HG03575 (cell line): ENCODE measurements around the gene SLC25A6.
A peak's percentile ranks its signal among the peaks of the same experiment; 100 is the strongest.
"Not testable (repeated sequence)": the region's sequence is repeated elsewhere in the genome, so short reads cannot be mapped to it uniquely, and the experiment has no call there.

ENCODE experiments used
- ATAC-seq: cut with Tn5 transposase; IDR thresholded peaks from one replicate; pipeline ENCODE4 v1.9.1; 2021; ENCODE audit not compliant: unreplicated experiment, insufficient number of reproducible peaks, low FRiP score; ENCODE audit errors: extremely low read depth

SLC25A6 gene

DNA sequence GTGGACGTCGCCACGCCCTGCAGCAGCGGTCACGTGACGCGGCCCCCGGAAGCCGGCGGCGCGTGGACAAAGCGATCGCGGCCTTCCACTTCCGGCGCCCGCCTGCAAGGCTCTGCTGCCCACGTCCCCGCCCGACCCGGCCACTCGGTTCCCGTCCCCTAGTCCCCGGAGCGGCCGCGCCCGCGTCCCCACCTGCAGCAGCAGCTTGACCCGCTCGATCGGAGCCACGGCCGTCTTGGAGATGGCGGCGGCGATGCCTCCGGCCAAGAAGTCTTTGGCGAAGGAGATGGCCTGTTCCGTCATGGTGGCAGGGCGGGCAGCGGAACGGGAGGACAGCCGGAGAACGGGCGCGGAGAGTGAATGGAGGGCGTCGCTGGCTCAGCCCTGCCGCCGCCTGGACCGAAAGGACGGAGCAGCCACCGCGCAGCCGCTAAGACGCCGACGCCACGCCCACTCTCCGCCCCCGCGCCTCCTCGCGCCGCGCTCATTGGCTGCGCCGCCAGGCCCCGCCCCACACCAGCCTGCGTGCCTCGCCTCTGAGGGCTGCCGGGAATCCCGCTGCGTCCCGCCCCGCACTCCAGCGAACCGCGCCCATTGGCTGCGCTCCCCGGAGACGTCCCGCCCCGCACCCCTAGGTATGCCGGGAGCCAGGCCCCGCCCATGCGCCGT, at the start of gene SLC25A6:
Gene SLC25A6, minus strand, starts transcription at position 407 of the 669 bp plus-strand sequence. Its CDS starts 104 bp downstream, at position 303.
- ATAC-seq = peak; percentile 76

DNA sequence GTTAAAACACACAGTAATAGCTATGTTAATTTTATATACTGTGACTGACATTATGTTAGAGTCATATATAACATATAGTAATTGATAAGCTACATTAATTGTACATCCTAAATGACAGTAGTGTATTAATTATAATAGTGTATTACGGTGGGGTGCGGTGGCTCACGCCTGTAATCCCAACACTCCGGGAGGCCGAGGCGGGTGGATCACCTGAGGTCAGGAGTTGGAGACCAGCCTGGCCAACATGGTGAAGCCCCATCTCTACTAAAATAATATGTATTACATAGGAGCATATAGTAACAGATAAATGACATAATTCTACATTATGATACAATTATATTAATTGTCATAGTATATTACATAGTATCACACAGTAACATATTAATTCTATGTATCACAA, 48.6 kb upstream of the SLC25A6 start:
- ATAC-seq = no peak

DNA sequence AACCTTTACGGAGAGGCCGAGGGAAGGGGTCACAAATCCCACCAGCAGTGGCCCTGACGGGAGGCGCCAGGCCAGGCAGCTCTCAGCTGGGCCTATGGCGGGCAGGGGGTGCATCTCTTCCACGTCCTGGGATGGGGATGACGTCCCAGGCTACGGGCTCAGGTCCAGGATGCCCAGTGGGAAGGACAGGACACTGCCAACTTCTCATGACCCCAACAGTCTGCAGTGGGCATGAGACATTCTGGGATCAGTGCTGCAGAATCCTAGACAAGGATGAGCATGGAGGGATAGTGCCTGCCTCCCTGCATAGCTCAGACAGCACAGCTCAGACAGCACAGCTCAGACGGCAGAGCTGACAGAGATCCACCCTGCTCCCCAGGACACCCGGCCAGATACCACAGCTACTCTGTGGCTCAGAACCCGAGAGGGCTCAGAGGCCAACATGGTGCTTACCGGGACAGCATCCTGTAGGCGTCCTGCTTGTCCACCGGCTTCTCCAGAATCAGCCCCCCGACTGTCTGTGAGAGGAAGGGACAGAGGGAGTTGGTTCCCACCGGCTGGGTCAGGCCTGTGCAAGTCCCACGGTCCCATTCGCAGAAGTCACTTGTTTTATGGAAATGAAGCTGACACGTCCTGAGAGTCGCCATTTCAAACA, 43.5 kb upstream of the SLC25A6 start:
- ATAC-seq = no peak

DNA sequence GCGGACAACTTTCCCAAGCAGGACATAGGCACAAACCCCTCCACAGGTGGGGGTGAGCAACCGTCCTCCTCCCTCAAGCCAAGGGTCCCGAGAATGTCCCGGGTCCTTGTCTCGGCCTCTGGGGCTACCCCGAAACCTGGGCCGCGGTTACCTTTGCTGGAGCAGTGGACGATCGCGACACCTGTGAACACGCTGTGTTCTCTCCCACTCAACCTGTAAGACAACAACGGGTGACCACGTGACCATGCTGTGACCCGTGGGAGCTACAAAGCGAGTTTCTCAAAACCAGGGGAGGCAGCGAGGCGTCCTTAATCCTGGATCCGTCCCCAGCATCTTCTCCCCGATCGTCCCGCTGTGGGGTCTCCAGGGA, 42.9 kb upstream of the SLC25A6 start:
- ATAC-seq = no peak

DNA sequence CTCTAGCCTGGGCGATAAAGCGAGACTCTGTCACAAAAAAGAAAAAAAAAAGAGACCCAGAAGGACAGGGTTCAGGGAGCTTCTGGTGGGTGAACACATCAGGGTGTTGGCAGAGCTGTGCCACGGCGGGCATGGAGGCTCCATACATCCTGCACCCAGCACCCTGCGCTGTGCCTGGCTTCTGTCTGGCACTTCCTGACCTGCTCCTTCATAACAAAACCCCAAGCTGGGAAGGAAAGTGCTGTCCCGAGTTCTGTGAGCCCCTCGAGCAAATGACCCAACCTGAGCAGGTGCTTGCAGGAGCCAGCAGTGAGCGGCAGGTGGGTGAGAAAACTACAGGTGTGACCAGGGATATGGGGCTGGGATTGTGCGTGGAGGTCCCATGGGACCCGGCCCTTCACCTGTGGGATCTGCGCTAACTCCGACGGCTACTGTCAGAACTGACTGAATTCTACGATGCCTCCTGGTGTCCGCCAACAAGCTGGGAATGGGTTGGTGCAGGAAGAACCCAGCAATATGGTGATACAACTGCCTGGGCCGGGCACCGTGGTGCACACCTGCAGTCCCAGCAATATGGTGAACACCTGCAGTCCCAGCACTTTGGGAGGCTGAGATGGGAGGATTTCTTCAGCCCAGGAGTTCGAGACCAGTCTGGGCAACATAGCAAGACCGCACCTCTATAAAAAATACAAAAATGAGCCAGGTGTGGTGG, 41.9 kb upstream of the SLC25A6 start:
- no peak for ATAC-seq

DNA sequence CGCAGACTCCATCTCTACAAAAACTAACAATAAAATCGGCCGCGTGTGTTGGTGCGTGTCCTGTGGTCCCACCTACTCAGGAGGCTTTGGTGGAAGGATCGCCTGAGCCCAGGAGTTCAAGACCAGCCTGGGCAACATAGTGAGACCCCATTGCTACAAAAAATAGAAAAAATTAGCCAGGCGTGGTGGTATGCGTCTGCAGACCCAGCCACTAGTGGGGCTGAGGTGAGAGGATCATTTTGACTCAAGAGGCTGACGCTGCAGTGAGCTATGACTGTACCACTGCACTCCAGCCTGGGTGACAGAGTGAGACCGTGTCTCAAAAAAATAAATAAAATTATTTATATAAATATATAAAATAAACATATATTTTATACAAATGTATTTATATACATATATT, 38.5 kb upstream of the SLC25A6 start:
- no peak for ATAC-seq

DNA sequence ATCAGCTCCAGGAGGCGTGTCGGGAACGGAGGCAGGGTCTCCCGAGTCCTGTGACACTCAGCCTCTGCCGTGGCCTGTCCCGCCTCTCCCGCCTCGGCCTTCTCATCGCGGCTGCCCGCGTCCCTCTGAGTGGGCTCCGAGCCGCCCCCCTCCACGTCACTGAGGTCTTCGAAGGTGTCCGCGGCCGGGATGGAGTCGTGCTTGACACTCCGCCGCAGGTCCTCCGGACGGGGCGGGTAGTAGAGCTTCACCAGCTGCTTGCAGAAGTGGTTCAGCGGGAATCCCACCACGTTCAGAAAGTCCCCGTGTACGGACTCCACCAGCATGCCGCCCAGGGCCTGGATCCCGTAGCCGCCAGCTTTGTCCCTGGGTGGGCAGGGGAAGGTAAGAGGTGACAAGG, 35.8 kb upstream of the SLC25A6 start:
- no peak for ATAC-seq

DNA sequence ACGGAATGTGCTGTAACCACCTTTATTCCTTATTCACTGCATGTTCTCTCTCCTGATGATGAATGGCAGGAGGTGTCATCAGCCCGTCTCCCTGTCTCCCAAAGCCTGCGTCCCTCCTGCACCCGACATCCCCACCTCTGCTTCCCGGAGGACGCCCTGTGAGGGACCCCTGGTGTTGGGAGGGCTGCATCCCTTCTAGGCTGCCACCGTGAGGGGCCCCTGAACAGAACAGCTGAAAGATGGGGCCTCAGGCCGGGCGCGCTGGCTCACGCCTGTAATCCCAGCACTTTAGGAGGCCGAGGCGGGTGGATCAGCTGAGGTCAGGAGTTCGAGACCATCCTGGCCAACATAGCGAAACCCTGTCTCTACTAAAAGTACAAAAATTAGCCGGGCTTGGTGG, 34.4 kb upstream of the SLC25A6 start:
- not testable (repeated sequence) for ATAC-seq

DNA sequence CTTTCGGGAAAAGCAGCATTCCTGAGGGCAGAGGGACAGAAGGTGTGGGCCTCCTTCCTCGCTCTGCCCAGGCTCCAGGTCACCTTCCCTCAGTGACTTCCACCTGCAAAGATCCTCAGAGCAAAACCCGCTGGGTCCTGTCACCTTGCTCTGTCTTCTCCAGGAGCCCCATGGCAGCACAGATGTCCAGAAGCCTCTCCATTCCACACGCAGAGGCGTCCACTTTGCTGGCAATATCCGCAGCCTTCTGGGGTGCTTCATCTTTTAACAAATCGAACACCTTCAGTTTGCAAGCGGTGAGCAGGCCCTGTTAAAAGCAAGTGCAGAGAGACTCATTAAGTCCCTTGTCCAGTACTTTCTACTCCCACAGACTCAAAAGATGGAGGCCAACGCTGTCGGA, 33.5 kb upstream of the SLC25A6 start:
- ATAC-seq = no peak

DNA sequence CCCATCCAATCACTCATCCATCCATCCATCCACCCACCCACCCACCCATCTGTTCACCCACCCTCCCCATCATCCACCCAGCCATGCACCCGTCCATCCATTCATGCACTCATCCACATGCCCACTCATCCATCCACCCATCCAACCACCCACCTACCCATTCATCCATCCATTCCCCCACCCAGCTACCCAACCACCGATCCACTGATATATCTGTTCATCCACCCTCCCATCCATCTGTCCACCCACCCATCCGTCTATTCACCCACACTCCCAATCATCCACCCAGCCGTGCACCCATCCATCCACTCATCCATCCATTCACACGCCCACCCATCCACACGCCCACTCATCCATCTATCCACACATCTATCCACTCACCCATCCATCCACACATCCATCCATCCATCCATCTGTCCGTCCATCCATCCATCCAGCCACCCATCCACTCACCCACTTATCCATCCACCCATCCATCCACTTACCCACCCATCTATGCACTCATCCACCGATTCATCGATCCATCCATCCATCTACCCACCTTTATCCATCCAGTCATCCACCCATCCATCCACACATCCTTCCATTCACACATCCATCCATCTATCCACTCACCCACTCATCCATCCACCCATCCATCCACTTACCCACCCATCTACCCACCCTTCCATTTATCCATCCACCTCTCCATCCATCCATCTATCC, 32.4 kb upstream of the SLC25A6 start:
- ATAC-seq = no peak

DNA sequence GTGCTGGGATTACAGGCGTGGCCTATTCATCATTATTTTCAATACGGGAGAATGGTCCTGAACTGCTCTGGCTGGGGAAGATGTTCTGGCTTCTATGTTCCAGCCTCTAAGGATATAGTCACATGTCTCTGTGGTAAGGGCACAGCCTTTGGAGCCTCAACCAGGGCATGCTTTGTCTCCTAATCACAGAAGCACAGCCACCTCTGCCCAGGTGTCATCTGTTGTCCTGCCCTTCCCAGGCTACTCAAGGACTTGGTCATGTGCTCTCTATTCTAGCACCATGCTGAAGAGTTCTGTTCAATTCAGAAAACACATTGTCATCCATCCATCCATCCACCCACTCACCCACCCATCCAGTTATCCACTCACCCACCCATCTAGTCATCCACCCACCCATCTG, 31.3 kb upstream of the SLC25A6 start:
- ATAC-seq = no peak

DNA sequence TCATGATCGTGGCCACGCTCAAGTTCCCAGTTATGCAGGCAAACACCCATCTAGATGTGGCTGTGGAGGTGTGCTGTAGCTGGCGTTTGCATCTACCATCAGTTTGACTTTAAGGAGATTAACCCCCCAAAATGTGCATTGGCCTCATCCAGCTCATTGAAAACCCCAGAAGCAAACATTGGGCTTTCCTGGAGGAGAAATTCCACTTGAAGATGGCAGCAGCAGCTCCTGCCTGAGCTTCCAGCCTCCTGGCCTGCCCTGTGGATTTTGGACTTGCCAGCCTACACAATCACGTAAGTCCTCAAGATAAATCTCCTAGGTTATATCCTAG, 30.2 kb upstream of the SLC25A6 start:
- ATAC-seq = no peak

DNA sequence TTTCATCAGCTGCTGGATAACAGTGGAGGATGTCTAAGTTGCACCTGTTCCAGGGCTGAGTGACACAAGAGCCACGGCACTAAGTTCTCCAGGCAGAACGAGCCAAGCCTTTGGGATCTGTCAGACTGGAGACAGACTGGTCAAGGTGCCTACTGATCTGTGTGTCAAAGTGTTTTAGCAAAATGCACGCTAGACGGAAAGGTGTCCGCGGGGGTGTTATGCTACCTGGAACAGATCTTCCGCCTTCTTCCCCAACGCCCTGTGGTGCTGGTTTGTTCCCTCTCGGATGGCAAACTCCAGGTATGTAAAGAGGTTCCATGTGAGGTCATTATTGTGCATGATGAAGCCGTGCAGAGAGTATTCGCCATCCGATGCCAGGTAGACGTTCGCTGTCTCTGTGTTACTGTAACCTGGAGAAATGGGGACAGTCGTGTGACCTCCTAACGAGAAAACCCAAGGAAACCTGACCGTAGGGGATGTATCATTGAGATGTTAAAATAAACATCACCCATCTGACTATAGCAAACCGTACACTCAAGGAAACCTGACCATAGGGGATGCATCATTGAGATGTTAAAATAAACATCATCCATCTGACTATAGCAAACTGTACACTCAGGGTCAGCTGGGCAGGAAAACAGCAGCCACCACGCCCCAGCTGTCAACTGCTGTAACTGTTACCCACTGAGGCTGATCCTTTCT, 29.7 kb upstream of the SLC25A6 start:
- ATAC-seq = no peak

DNA sequence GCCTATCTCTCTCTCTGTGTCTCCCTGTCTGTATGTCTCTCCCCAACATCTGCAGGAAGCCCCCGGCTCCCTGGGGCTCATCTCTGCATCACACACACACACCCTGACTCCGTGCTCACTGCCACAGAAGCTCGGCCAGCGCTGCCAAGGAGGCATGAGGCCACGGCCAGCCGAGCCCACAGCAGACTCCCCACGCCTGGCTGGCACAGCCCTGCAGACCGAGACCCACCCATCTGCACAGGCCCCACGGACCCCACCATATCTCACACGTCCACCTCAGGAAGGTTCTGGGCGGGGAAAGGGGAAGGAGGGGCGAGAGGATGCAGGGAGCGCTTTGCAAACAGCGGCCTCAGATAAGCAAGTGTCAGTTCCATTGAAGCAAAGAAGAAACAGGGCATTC, 28.5 kb upstream of the SLC25A6 start:
- no peak for ATAC-seq

DNA sequence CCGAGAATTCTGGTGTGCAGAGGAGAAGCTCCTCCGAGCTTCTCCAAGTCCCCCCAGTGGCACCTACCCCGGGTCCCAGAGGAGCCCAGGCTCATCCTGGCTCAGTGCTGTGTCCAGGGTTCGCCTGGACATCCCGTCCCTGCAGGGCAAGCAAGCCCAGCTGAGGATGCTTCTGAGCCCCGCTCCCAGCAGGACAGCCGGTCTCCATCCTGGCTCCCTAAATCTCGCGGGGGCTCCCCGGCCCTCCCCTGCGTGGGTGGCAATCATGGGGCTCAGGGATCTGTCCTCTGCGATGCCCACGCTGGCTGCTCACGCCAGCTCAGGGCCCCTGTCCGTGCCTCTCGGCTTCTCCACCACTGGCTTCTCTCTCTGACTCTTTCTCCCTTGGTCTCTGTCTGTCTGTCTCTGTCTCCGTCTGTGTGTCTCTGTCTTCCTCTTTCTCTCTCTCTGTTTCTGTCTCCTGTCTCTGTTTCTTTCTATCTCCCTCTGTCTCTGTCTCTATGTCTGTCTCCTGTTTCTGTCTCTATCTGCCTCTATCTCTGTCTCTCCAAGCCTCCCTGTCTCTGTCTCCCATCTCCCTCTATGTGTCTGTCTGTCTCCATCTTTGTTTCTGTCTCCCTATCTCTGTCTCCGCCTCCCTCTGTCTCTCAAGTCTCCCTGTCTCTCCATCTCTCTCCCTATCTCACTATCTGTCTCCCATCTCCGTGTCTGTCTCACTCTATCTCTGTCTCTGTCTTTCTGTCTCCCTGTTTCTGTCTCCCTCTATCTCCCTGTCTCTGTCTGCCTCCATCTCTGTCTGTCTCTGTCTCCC, 27.8 kb upstream of the SLC25A6 start:
- no peak for ATAC-seq

DNA sequence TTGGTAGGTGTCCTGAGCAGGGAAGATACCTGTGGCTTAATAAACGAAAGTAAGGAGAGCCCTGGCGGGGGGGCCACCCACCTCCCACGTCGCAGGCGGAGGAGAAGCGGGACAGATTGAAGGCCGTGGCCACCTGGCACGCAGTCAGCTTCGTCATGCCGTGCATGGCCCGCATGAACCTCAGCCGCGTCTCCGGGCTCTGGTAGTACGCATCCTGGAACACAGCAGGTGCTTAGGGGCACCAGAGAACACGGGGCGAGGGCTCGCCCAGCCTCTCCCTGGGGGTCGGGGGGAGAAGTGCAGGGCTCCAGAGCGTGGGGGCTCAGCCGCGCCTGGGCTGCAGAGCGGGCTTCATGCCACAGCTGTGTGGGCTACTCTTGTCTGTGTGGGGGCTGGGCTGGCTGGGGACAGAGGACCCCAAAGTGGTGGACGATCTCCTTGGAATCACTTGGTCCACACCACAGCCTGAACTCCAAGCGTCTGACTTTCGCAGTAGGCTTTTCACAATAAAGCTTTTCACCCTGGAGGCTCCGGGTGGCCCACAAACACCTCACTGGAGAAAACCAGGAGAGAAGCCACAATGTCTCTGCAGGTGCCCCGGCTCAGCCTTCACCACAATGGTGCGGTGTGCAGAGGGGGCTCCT, 27.1 kb upstream of the SLC25A6 start:
- no peak for ATAC-seq

DNA sequence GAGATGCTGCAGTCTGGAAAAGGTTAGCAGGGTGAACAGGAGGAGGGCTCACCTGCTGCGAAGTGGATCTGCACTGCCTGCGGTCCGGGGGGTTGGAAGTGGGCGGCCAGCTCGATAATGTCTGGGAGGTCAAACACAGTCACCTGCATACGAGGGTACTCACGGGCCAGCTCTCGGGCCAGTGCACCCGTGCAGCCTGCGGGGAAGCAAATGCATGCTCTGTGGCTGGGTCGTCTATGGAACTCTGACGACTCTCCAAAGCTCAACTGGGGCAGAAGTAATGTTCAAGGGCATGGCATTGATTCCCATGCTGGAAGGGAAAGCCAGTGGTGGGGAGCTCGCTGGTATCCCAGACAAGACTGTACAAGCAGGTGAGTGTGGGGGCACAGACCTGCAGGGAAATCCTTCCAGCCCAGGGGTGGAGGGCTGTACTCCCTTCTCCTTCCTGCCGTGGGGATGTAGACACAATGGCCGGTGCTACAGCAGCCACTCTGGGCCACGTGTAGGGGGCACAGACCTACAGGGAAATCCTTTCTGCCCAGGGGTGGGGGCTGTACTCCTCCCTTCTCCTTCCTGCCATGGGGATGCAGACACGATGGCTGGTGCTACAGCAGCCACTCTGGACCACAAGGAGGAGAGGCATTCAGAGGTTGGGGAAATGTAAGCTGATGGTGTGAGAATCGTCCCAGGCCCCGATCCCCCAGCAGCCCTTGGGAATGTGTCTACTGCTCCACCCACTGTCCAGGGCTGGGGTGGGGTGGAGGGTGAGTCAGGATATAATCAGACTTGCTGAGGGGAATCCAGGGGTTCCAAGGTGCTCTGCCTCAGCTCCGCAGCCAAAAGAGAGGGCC, 26.2 kb upstream of the SLC25A6 start:
- ATAC-seq = no peak
